Measurements from ENCODE around the gene IFNA8.
"Not testable (repeated sequence)": the region's sequence is repeated elsewhere in the genome, so short reads cannot be mapped to it uniquely, and the experiment has no call there.

Gene IFNA8

DNA sequence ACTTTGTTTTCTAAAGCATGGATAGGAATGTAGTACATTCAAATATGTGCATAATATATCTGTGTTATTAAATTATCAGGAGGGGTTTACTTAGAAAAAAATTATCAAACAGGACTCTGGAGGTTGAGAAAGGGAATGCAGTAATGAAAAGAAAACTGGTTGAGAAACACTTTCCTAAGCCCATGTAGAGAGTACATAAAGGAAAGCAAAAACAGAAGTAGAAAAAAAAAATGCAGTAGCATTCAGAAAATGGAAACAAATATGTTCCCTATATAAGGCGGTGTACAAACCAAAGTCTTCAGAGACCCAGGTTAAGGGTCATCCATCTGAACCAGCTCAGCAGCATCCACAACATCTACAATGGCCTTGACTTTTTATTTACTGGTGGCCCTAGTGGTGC, at the start of gene IFNA8:
Gene IFNA8 (plus strand): TSS at position 301 of the 400 bp plus-strand sequence. CDS start 60 bp downstream, at position 361.
- no peaks in the 10 kb centered on the region for H3K36me3 ChIP-seq (ENCODE audit: low read length)
- TF ChIP-seq EZH2phosphoT487 (conservative IDR thresholded peaks at IDR 0.05; ENCODE audit: low read length): no peak
- no peak within 1 kb of the TSS for H3K27ac ChIP-seq (ENCODE audit: low read depth, low read length)
- H3K27me3 ChIP-seq (ENCODE audit: low read length): no peaks in the 10 kb centered on the region
- no peaks in the 10 kb centered on the region for H3K79me2 ChIP-seq (ENCODE audit: insufficient read depth, low read length)
- no peaks in the 10 kb centered on the region for H3K9me2 ChIP-seq (replicated peaks; ENCODE audit: insufficient read depth, low read length)
- H3K4me2 ChIP-seq (ENCODE audit: low read depth, low read length, poor library complexity, severe bottlenecking): no peak within 1 kb of the TSS
- no peak within 1 kb of the TSS for H3K9ac ChIP-seq (ENCODE audit: low read length)
- no peak within 1 kb of the TSS for H2AFZ ChIP-seq (ENCODE audit: low read depth, low read length, severe bottlenecking)
- H3F3A ChIP-seq (ENCODE audit: insufficient read depth): no peaks in the 10 kb centered on the region
- no peaks in the 10 kb centered on the region for H3K9me3 ChIP-seq (ENCODE audit: insufficient read depth, low read length)
- H3K4me3 ChIP-seq (ENCODE audit: insufficient read depth, low read length, poor library complexity, severe bottlenecking): no peak within 1 kb of the TSS
- no peaks in the 10 kb centered on the region for H4K20me1 ChIP-seq (ENCODE audit: low read depth, low read length)

DNA sequence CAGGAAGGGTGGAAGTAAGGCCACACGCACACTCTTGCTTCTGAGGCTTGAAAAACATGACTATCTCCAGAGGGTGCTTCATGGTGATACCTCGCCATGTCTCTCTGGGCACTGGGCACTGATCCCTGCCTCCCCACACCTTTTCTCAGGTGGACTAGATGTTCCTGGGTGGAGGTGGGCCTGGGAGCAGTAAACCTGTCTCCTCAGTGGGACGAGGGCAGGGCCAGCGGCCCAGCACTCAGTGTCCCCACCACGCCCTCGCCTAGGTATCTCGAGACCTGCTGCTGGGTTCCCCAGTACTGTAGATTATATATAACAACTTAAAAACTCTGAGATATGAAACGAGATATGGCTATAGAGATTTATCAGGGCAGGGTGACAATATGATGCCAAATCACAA, 46.6 kb upstream of the IFNA8 start:
- Histone ChIP-seq H3K27me3 (ENCODE audit: low read length) (no peaks in the 10 kb centered on the region), H3K79me2 (ENCODE audit: insufficient read depth, low read length) (no peaks in the 10 kb centered on the region), H3K9ac (ENCODE audit: low read length) (no peak overlapping the region), H3K4me2 (ENCODE audit: low read depth, low read length, poor library complexity, severe bottlenecking) (no peak overlapping the region), H2AFZ (ENCODE audit: low read depth, low read length, severe bottlenecking) (no peak overlapping the region), H3F3A (ENCODE audit: insufficient read depth) (no peaks in the 10 kb centered on the region), H4K20me1 (ENCODE audit: low read depth, low read length) (no peaks in the 10 kb centered on the region), H3K4me3 (ENCODE audit: insufficient read depth, low read length, poor library complexity, severe bottlenecking) (no peak overlapping the region), H3K9me3 (ENCODE audit: insufficient read depth, low read length) (no peaks in the 10 kb centered on the region), H3K27ac (ENCODE audit: low read depth, low read length) (no peak overlapping the region), H3K9me2 (replicated peaks; ENCODE audit: insufficient read depth, low read length) (no peaks in the 10 kb centered on the region), H3K36me3 (ENCODE audit: low read length) (no peaks in the 10 kb centered on the region)
- TF ChIP-seq EZH2phosphoT487 (conservative IDR thresholded peaks at IDR 0.05; ENCODE audit: low read length): no peak
- TF ChIP-seq, protein P1, sequence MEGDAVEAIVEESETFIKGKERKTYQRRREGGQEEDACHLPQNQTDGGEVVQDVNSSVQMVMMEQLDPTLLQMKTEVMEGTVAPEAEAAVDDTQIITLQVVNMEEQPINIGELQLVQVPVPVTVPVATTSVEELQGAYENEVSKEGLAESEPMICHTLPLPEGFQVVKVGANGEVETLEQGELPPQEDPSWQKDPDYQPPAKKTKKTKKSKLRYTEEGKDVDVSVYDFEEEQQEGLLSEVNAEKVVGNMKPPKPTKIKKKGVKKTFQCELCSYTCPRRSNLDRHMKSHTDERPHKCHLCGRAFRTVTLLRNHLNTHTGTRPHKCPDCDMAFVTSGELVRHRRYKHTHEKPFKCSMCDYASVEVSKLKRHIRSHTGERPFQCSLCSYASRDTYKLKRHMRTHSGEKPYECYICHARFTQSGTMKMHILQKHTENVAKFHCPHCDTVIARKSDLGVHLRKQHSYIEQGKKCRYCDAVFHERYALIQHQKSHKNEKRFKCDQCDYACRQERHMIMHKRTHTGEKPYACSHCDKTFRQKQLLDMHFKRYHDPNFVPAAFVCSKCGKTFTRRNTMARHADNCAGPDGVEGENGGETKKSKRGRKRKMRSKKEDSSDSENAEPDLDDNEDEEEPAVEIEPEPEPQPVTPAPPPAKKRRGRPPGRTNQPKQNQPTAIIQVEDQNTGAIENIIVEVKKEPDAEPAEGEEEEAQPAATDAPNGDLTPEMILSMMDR (IDR thresholded peaks at IDR 0.05; ENCODE audit: insufficient read depth, low read length, poor library complexity, severe bottlenecking): no peak

DNA sequence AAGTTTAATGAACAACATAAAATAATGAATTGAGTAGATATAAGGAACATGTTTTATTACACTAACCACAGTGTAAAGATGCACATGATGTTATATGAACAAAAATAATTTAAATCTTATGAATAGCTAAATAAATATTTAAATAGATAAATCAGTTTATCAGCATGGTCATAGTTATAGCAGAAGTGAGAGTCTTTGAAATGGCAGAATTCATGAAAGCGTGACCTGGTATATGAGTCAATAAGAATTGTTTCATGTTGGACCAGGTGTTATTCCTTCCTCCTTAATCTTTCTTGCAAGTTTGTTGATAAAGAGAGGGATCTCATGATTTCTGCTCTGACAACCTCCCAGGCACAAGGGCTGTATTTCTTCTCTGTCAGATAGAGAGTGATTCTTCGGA, 41.7 kb upstream of the IFNA8 start:
- not testable (repeated sequence) for H3K4me2 ChIP-seq (ENCODE audit: low read depth, low read length, poor library complexity, severe bottlenecking); H3K79me2 ChIP-seq (ENCODE audit: insufficient read depth, low read length); H3K4me3 ChIP-seq (ENCODE audit: insufficient read depth, low read length, poor library complexity, severe bottlenecking); H3K27me3 ChIP-seq (ENCODE audit: low read length); H4K20me1 ChIP-seq (ENCODE audit: low read depth, low read length); H3F3A ChIP-seq (ENCODE audit: insufficient read depth); H2AFZ ChIP-seq (ENCODE audit: low read depth, low read length, severe bottlenecking); H3K36me3 ChIP-seq (ENCODE audit: low read length); H3K9ac ChIP-seq (ENCODE audit: low read length); H3K9me3 ChIP-seq (ENCODE audit: insufficient read depth, low read length); H3K27ac ChIP-seq (ENCODE audit: low read depth, low read length); H3K9me2 ChIP-seq (replicated peaks; ENCODE audit: insufficient read depth, low read length)

DNA sequence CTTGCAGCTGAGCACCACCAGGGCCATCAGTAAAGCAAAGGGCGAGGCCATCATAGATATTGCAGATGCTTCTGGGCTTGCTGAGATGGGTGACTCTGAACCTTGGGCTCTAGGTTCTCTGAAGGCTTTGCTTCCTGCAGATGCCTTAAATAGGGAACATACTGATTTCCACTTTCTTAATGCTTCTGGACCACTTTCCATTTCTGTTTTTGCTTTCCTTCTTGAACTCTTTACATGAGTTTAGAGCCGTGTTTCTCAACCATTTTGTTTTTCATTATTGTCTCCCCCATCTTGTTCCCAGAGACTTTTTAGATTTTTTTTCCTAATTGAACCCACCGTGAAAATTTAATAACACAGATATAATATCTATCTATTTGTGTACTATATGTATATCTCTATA, 41.0 kb upstream of the IFNA8 start, which contains the start of gene IFNA13:
Gene IFNA13 (minus strand): TSS at position 101 of the 400 bp plus-strand sequence. CDS start 47 bp downstream, at position 54.
- no peaks in the 10 kb centered on the region for H3K36me3 ChIP-seq (ENCODE audit: low read length)
- H3K9me3 ChIP-seq (ENCODE audit: insufficient read depth, low read length): no peaks in the 10 kb centered on the region
- no peaks in the 10 kb centered on the region for H4K20me1 ChIP-seq (ENCODE audit: low read depth, low read length)
- no peak within 1 kb of the TSS for H3K4me2 ChIP-seq (ENCODE audit: low read depth, low read length, poor library complexity, severe bottlenecking)
- no peaks in the 10 kb centered on the region for H3F3A ChIP-seq (ENCODE audit: insufficient read depth)
- H3K79me2 ChIP-seq (ENCODE audit: insufficient read depth, low read length): no peaks in the 10 kb centered on the region
- H3K9ac ChIP-seq (ENCODE audit: low read length): no peak within 1 kb of the TSS
- H2AFZ ChIP-seq (ENCODE audit: low read depth, low read length, severe bottlenecking): no peak within 1 kb of the TSS
- no peaks in the 10 kb centered on the region for H3K9me2 ChIP-seq (replicated peaks; ENCODE audit: insufficient read depth, low read length)
- no peak within 1 kb of the TSS for H3K27ac ChIP-seq (ENCODE audit: low read depth, low read length)
- no peak for TF ChIP-seq EZH2phosphoT487 (conservative IDR thresholded peaks at IDR 0.05; ENCODE audit: low read length)
- TF ChIP-seq, protein P1 (IDR thresholded peaks at IDR 0.05; ENCODE audit: insufficient read depth, low read length, poor library complexity, severe bottlenecking): no peak
- H3K27me3 ChIP-seq (ENCODE audit: low read length): no peaks in the 10 kb centered on the region
- H3K4me3 ChIP-seq (ENCODE audit: insufficient read depth, low read length, poor library complexity, severe bottlenecking): no peak within 1 kb of the TSS

DNA sequence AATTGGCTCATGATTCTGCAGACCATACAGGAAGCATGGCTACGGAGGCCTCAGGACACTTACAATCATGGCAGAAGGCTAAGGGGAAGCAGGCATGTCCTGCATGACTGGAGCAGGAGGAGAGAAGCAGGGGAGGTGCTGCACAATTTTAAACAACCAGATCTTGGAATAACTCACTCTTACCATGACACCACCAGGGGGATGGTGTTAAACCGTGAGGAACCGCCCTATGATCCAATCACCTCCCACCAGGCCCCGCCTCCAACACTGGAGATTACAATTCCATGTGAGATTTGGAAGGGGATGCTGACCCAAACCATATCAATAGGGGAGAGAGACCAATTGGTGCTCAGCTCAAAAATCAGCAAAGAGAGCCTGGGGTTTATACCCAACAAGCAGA, 37.5 kb upstream of the IFNA8 start:
- H3K9ac ChIP-seq (ENCODE audit: low read length): not testable (repeated sequence)

More for the DNA sequence above, 37.5 kb upstream of the IFNA8 start:
- H4K20me1 ChIP-seq (ENCODE audit: low read depth, low read length); H3F3A ChIP-seq (ENCODE audit: insufficient read depth); H3K27me3 ChIP-seq (ENCODE audit: low read length); H3K36me3 ChIP-seq (ENCODE audit: low read length); H3K79me2 ChIP-seq (ENCODE audit: insufficient read depth, low read length); H3K4me3 ChIP-seq (ENCODE audit: insufficient read depth, low read length, poor library complexity, severe bottlenecking); H3K9me3 ChIP-seq (ENCODE audit: insufficient read depth, low read length); H3K4me2 ChIP-seq (ENCODE audit: low read depth, low read length, poor library complexity, severe bottlenecking); H3K27ac ChIP-seq (ENCODE audit: low read depth, low read length); H2AFZ ChIP-seq (ENCODE audit: low read depth, low read length, severe bottlenecking); H3K9me2 ChIP-seq (replicated peaks; ENCODE audit: insufficient read depth, low read length): not testable (repeated sequence)

All from SU-DHL-6 (cell line).